Ascending aorta (tissue), 2 donors: ENCODE measurements around the gene PDZD2. TPM values are rescaled to one million over a fixed set of nuclear protein-coding genes. Genes with fewer than 3 reads are reported as not detected.

Source experiments
- DNase-seq, 2 donors: peaks; one replicate each; pipeline ENCODE4 v3.0.0-alpha.2; 2019; ENCODE audit warnings: low spot score in 2 of 2
- H3K27ac ChIP-seq, 2 donors: fragments of 200-600 bp; sonication (generic); one replicate each; pipeline ENCODE4 v1.5.1; 2016 to 2017; ENCODE audit warnings: mild to moderate bottlenecking in 1 of 2
- H3K27me3 ChIP-seq: fragments of 200-600 bp; sonication (generic); one replicate; pipeline ENCODE4 v1.5.1; 2017
- H3K36me3 ChIP-seq, 2 donors: fragments of 200-600 bp; sonication (generic); one replicate each; pipeline ENCODE4 v1.5.1; 2016
- H3K4me1 ChIP-seq, 2 donors: fragments of 200-600 bp; sonication (generic); one replicate each; pipeline ENCODE4 v1.5.1; 2016 to 2017; ENCODE audit warnings: mild to moderate bottlenecking in 1 of 2
- H3K4me3 ChIP-seq, 2 donors: fragments of 200-600 bp; sonication (generic); one replicate each; pipeline ENCODE4 v1.5.1; 2016 to 2017; ENCODE audit warnings: mild to moderate bottlenecking in 1 of 2
- H3K9me3 ChIP-seq, 2 donors: fragments of 200-600 bp; sonication (generic); one replicate each; pipeline ENCODE4 v1.5.1; 2016
- CTCF ChIP-seq, 3 experiments: fragments of 200-600 bp in 2 of 3; fragments of 450-650 bp in 1 of 3; sonication (generic) in 2 of 3; IDR thresholded peaks; one replicate each; pipeline ENCODE4 v1.5.1; 2016 to 2019; ENCODE audit warnings: antibody characterized with exemption in 3 of 3, mild to moderate bottlenecking in 1 of 3, moderate library complexity in 1 of 3
- intact Hi-C: fragments of 100-400 bp; cut with DNase I; formaldehyde crosslinking; loops from one replicate; pipeline ENCODE4 v1.15.1; 2023
- total RNA-seq: library from RNA; depleted of rRNA; stranded (reverse); fragments of >200 nt; gene quantifications from one replicate; pipeline ENCODE4 v1.1.0, GENCODE V29; 2016

Gene PDZD2
- total RNA-seq, 1 donor from 2014 or later: 8.1 TPM

- intact Hi-C loops: no loop called here
- H3K27ac ChIP-seq: no peak overlapping the region
Measured at GRCh38 chr5:32158679-32158975, 519.7 kb downstream of the PDZD2 start.

GRCh38 chr5:32159328-32160072 is 520.6 kb downstream of the PDZD2 start:
- Histone ChIP-seq H3K36me3 (no peaks in the 10 kb centered on the region), H3K4me3 (no peak overlapping the region), H3K4me1 (peaks cover 0 to 14% of the 10 kb centered on the region in 2 donors), H3K27me3 (no peaks in the 10 kb centered on the region), H3K27ac (no peak overlapping the region), H3K9me3 (no peaks in the 10 kb centered on the region)
- intact Hi-C loops: no loop called here
- no peak for DNase-seq
- TF ChIP-seq CTCF (IDR thresholded peaks at IDR 0.05): no peak

More at GRCh38 chr5:32158679-32158975, 519.7 kb downstream of the PDZD2 start:
- peaks cover 0 to 11% of the 10 kb centered on the region in 2 donors for H3K4me1 ChIP-seq
- DNase-seq: no peak
- no peak overlapping the region for H3K4me3 ChIP-seq
- no peaks in the 10 kb centered on the region for H3K9me3 ChIP-seq
- no peaks in the 10 kb centered on the region for H3K27me3 ChIP-seq
- TF ChIP-seq CTCF (IDR thresholded peaks at IDR 0.05): no peak
- no peaks in the 10 kb centered on the region for H3K36me3 ChIP-seq

GRCh38 chr5:32160228-32160627 is 521.3 kb downstream of the PDZD2 start:
- Histone ChIP-seq H3K4me1 (peaks cover under 1 to 19% of the 10 kb centered on the region in 2 donors), H3K27me3 (no peaks in the 10 kb centered on the region), H3K36me3 (no peaks in the 10 kb centered on the region), H3K27ac (no peak overlapping the region), H3K9me3 (no peaks in the 10 kb centered on the region), H3K4me3 (no peak overlapping the region)
- no peak for TF ChIP-seq CTCF (IDR thresholded peaks at IDR 0.05)
- no peak for DNase-seq
- intact Hi-C loops: no loop called here

Other genes starting within 250 kb of the PDZD2 start
- gene DROSHA, start 107.0 kb upstream of the PDZD2 start, total RNA-seq: 54.9 TPM
- 18.5 TPM for gene C5orf22, start 106.8 kb upstream of the PDZD2 start, total RNA-seq